H1 (cell line): Measurements from ENCODE around the gene CMIP. TPM values are rescaled to one million over a fixed set of nuclear protein-coding genes. Genes with fewer than 3 reads are reported as not detected.

Source experiments
- CTCF ChIA-PET: fragments of 300-600 bp; sonication (Branson Sonifier 250); formaldehyde crosslinking; loops from one replicate; lab custom pipeline; 2021; ENCODE audit not compliant: partially characterized antibody; lab: Charles Lee
- POLR2A ChIA-PET: fragments of 300-600 bp; sonication (Branson Sonifier 250); formaldehyde crosslinking; loops from one replicate; lab custom pipeline; 2021; ENCODE audit warnings: inconsistent platforms; ENCODE audit not compliant: partially characterized antibody; lab: Charles Lee
- DNase-seq, 2 experiments: peaks; one replicate each; pipeline versions ENCODE4 v3.0.0 to v3.0.0-alpha.2; 2010 to 2022; ENCODE audit warnings: low spot score in 2 of 2, low read depth in 1 of 2, mixed read lengths in 1 of 2
- FAIRE-seq: peaks from 2 replicates; lab custom pipeline; 2011; peaks lifted over from hg19 to GRCh38; lab: Jason Lieb, UNC
- H2AFZ ChIP-seq: 2 replicates; pipeline ENCODE4 v1.8.1; 2012; ENCODE audit warnings: low read length, inconsistent platforms
- H2AK5ac ChIP-seq: 2 replicates; pipeline ENCODE4 v1.6.1; 2013; ENCODE audit warnings: low read depth, low read length
- H2BK120ac ChIP-seq: replicated peaks from 2 replicates; pipeline ENCODE3; 2013; ENCODE audit warnings: low read depth, low read length, inconsistent platforms
- H2BK12ac ChIP-seq: 2 replicates; pipeline ENCODE4 v1.6.1; 2013; ENCODE audit warnings: low read depth, low read length
- H2BK15ac ChIP-seq: 2 replicates; pipeline ENCODE4 v1.6.1; 2013; ENCODE audit warnings: low read length
- H2BK20ac ChIP-seq: 2 replicates; pipeline ENCODE4 v1.6.1; 2013; ENCODE audit warnings: low read length
- H2BK5ac ChIP-seq: 2 replicates; pipeline ENCODE4 v1.6.1; 2013; ENCODE audit warnings: low read depth, low read length
- H3K14ac ChIP-seq: 2 replicates; pipeline ENCODE4 v1.6.1; 2013; ENCODE audit warnings: inconsistent platforms; ENCODE audit not compliant: insufficient read length
- H3K18ac ChIP-seq: 2 replicates; pipeline ENCODE4 v1.6.1; 2013; ENCODE audit warnings: low read length; ENCODE audit errors: extremely low read depth
- H3K23ac ChIP-seq: 2 replicates; pipeline ENCODE4 v1.6.1; 2013; ENCODE audit warnings: inconsistent platforms; ENCODE audit not compliant: insufficient read length
- H3K23me2 ChIP-seq: 2 replicates; pipeline ENCODE4 v1.6.1; 2013; ENCODE audit warnings: low read depth, low read length
- H3K27ac ChIP-seq: 2 replicates; pipeline ENCODE4 v1.6.1; 2011; ENCODE audit warnings: low read depth, low read length, inconsistent platforms
- H3K27me3 ChIP-seq, 4 experiments: replicated peaks in 1 of 4; 1 replicate in 1 of 4; 2 replicates in 3 of 4; pipeline versions ENCODE4 v1.6.1 to v1.8.1; 2011 to 2013; ENCODE audit warnings: low read length in 3 of 4, mild to moderate bottlenecking in 3 of 4, inconsistent platforms in 2 of 4, mixed read lengths in 2 of 4, moderate library complexity in 1 of 4; ENCODE audit not compliant: control insufficient read depth in 3 of 4, insufficient read depth in 3 of 4; ENCODE audit errors: extremely low read depth in 1 of 4
- H3K36me3 ChIP-seq, 4 experiments: 2 replicates each; pipeline versions ENCODE4 v1.6.1 to v1.8.1; 2011 to 2013; ENCODE audit warnings: mild to moderate bottlenecking in 4 of 4, low read length in 3 of 4, moderate library complexity in 2 of 4, control low read depth in 1 of 4, inconsistent platforms in 1 of 4; ENCODE audit not compliant: insufficient read depth in 4 of 4, control insufficient read depth in 2 of 4
- H3K4ac ChIP-seq: replicated peaks from 2 replicates; pipeline ENCODE3; 2013; ENCODE audit warnings: low read length, low read depth, mixed read lengths, inconsistent platforms; ENCODE audit not compliant: insufficient read length
- H3K4me1 ChIP-seq, 4 experiments: replicated peaks in 1 of 4; 1 replicate in 1 of 4; 2 replicates in 3 of 4; pipeline versions ENCODE4 v1.6.1 to v1.8.1; 2011 to 2013; ENCODE audit warnings: low read length in 3 of 4, inconsistent platforms in 2 of 4, mixed read lengths in 1 of 4; ENCODE audit not compliant: insufficient read depth in 4 of 4, control insufficient read depth in 3 of 4
- H3K4me2 ChIP-seq, 2 experiments: 2 replicates each; pipeline versions ENCODE4 v1.6.1 to v1.8.1; 2011 to 2013; ENCODE audit warnings: low read depth in 2 of 2, low read length in 2 of 2, control low read depth in 1 of 2, inconsistent platforms in 1 of 2, mild to moderate bottlenecking in 1 of 2; ENCODE audit not compliant: insufficient read depth in 1 of 2
- H3K4me3 ChIP-seq, 4 experiments: fragments of 200-600, 300-600 bp in 1 of 4; sonication (generic), shearing (Covaris generic), sonication (Bioruptor Twin) in 1 of 4; 2 replicates each; pipeline versions ENCODE4 v1.5.1 to v1.8.1; 2011 to 2016; ENCODE audit warnings: low read length in 4 of 4, low read depth in 3 of 4, control low read depth in 2 of 4, inconsistent platforms in 2 of 4, mild to moderate bottlenecking in 2 of 4, mixed read lengths in 1 of 4, moderate library complexity in 1 of 4; ENCODE audit not compliant: insufficient read depth in 2 of 4; ENCODE audit errors: extremely low read depth in 1 of 4
- H3K56ac ChIP-seq: replicated peaks from 2 replicates; pipeline ENCODE3; 2013; ENCODE audit warnings: low read depth, mild to moderate bottlenecking, mixed read lengths, low read length, inconsistent platforms; ENCODE audit not compliant: insufficient read length
- H3K79me1 ChIP-seq: 2 replicates; pipeline ENCODE4 v1.6.1; 2013; ENCODE audit warnings: low read depth, low read length, control low read depth
- H3K79me2 ChIP-seq, 2 experiments: 2 replicates each; pipeline versions ENCODE4 v1.6.1 to v1.8.1; 2012 to 2013; ENCODE audit warnings: low read length in 2 of 2, mild to moderate bottlenecking in 2 of 2, inconsistent platforms in 1 of 2; ENCODE audit not compliant: insufficient read depth in 2 of 2, control insufficient read depth in 1 of 2
- H3K9ac ChIP-seq, 4 experiments: replicated peaks in 1 of 4; 1 replicate in 1 of 4; 2 replicates in 3 of 4; pipeline versions ENCODE4 v1.6.1 to v1.8.1; 2011 to 2013; ENCODE audit warnings: low read depth in 3 of 4, low read length in 3 of 4, control low read depth in 2 of 4, mild to moderate bottlenecking in 2 of 4, moderate library complexity in 2 of 4, inconsistent platforms in 1 of 4; ENCODE audit errors: extremely low read depth in 1 of 4
- H3K9me3 ChIP-seq, 2 experiments: 2 replicates each; pipeline versions ENCODE4 v1.6.1 to v1.8.1; 2012 to 2013; ENCODE audit warnings: mild to moderate bottlenecking in 2 of 2, moderate library complexity in 2 of 2, control low read depth in 1 of 2, inconsistent platforms in 1 of 2, low read depth in 1 of 2, low read length in 1 of 2, mixed read lengths in 1 of 2; ENCODE audit not compliant: insufficient read depth in 2 of 2
- H4K20me1 ChIP-seq, 2 experiments: replicated peaks in 1 of 2; 2 replicates each; pipeline versions ENCODE3 to v1.8.1; 2011 to 2013; ENCODE audit warnings: inconsistent platforms in 2 of 2, low read length in 2 of 2, mild to moderate bottlenecking in 1 of 2; ENCODE audit not compliant: insufficient read depth in 2 of 2, control insufficient read depth in 1 of 2
- H4K5ac ChIP-seq: 2 replicates; pipeline ENCODE4 v1.6.1; 2013; ENCODE audit warnings: low read length, low read depth, mixed read lengths, inconsistent platforms; ENCODE audit not compliant: insufficient read length
- H4K8ac ChIP-seq: 2 replicates; pipeline ENCODE4 v1.8.0; 2013; ENCODE audit warnings: mild to moderate bottlenecking, moderate library complexity, low read length, inconsistent platforms; ENCODE audit not compliant: insufficient read depth; ENCODE audit errors: extremely low read depth
- H4K91ac ChIP-seq: replicated peaks from 2 replicates; pipeline ENCODE3; 2013; ENCODE audit warnings: low read length, mixed read lengths, inconsistent platforms; ENCODE audit not compliant: insufficient read length
- CBX8 ChIP-seq: fragments of 300-800, 300-1000 bp; sonication (generic); IDR thresholded peaks from 2 replicates; pipeline ENCODE4 v1.7.1; 2016; ENCODE audit warnings: low read depth, low read length, borderline replicate concordance
- CEBPB ChIP-seq: IDR thresholded peaks from 2 replicates; pipeline ENCODE4 v1.6.1; 2012; ENCODE audit warnings: low read depth, low read length
- EP300 ChIP-seq, 2 experiments: IDR thresholded peaks; 1 replicate in 1 of 2; 2 replicates in 1 of 2; pipeline ENCODE4 v1.6.1; 2011 to 2012; ENCODE audit warnings: low read depth in 2 of 2, low read length in 2 of 2, mild to moderate bottlenecking in 2 of 2, borderline replicate concordance in 1 of 2, inconsistent platforms in 1 of 2, moderate library complexity in 1 of 2
- POLR2AphosphoS5 ChIP-seq: IDR thresholded peaks from 2 replicates; pipeline ENCODE4 v1.6.1; 2011; ENCODE audit warnings: low read depth, low read length
- POU5F1 ChIP-seq: IDR thresholded peaks from 2 replicates; pipeline ENCODE4 v1.6.1; 2011; ENCODE audit warnings: low read depth, mild to moderate bottlenecking, low read length, moderate library complexity
- RBBP5 ChIP-seq: IDR thresholded peaks from 2 replicates; pipeline ENCODE4 v1.7.1; 2012; ENCODE audit warnings: low read depth, mild to moderate bottlenecking, inconsistent platforms, low read length, moderate library complexity, borderline replicate concordance
- WGBS, 2 experiments: shearing (Covaris generic) in 1 of 2; methylation state at CpG; one replicate each; pipeline versions ENCODE4 v1.1.6 to v1.1.7; 2013 to 2015; ENCODE audit warnings: low lambda C conversion rate in 2 of 2, mixed read lengths in 2 of 2, inconsistent platforms in 1 of 2, low coverage in 1 of 2, missing lambda C conversion rate in 1 of 2; ENCODE audit not compliant: insufficient replicate concordance in 2 of 2, insufficient coverage in 1 of 2, insufficient read length in 1 of 2; ENCODE audit errors: extremely low coverage in 1 of 2, missing lambda C conversion rate in 1 of 2; 5-methylcytosine and 5-hydroxymethylcytosine counted together
- polyA plus RNA-seq, 7 experiments: library from polyadenylated mRNA; depleted of rRNA in 3 of 7; stranded (reverse) in 5 of 7; unstranded in 2 of 7; fragments of >200 nt in 5 of 7; fragments of 200-250 nt in 2 of 7; gene quantifications; 1 replicate in 5 of 7; 2 replicates in 1 of 7; 4 replicates in 1 of 7; pipeline versions ENCODE4 v1.2.1 to v1.2.3, GENCODE V29; 2011 to 2013; ENCODE audit warnings: missing spikeins in 2 of 7, mixed read lengths in 2 of 7
- total RNA-seq: library from RNA; stranded (reverse); fragmentation: NEBNext Ultra II Directional; extraction: Animal tissue kit (Norgen Biotek cat#: 25700); gene quantifications from 2 replicates; pipeline ENCODE4 v1.2.1, GENCODE V29; 2021
- TF ChIP-seq, protein P1 (sequence below): IDR thresholded peaks from 2 replicates; pipeline ENCODE4 v1.6.1; 2011; ENCODE audit warnings: low read length, improper control_type of control experiment
- TF ChIP-seq, protein P2 (sequence below): IDR thresholded peaks from 2 replicates; pipeline ENCODE4 v1.6.1; 2012; ENCODE audit warnings: low read length, inconsistent platforms

Gene CMIP
- total and polyA plus RNA-seq, 2 of the 8 experiments (the other 6 are each of a cell fraction or from before 2014, with no cell fraction given), result 7.9 to 53.2 TPM

DNA sequence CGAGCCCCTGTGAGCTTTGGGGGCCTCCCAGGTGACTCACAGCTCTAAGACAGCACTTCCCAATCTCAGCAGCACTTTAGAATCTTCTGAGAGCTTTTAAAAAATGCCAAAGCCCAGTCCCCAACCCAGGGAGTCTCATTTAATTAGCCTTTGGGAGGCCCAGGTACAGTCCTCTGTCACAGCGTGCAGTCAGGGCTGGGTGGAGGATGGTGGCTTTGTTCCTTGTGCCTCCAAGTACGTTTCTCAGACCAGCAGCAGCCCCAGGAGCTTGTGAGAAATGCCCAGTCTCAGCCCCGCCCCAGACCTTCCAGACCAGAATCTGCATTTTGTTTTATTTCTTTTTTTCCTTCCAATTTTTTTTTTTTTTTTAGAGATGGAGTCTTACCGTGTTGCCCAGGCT, 27.4 kb upstream of the CMIP start:
- no peak for TF ChIP-seq CBX8
- TF ChIP-seq RBBP5, result no peak
- TF ChIP-seq, protein P1, sequence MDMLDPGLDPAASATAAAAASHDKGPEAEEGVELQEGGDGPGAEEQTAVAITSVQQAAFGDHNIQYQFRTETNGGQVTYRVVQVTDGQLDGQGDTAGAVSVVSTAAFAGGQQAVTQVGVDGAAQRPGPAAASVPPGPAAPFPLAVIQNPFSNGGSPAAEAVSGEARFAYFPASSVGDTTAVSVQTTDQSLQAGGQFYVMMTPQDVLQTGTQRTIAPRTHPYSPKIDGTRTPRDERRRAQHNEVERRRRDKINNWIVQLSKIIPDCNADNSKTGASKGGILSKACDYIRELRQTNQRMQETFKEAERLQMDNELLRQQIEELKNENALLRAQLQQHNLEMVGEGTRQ, result no peak
- TF ChIP-seq, protein P2, sequence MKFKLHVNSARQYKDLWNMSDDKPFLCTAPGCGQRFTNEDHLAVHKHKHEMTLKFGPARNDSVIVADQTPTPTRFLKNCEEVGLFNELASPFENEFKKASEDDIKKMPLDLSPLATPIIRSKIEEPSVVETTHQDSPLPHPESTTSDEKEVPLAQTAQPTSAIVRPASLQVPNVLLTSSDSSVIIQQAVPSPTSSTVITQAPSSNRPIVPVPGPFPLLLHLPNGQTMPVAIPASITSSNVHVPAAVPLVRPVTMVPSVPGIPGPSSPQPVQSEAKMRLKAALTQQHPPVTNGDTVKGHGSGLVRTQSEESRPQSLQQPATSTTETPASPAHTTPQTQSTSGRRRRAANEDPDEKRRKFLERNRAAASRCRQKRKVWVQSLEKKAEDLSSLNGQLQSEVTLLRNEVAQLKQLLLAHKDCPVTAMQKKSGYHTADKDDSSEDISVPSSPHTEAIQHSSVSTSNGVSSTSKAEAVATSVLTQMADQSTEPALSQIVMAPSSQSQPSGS, result no peak
- TF ChIP-seq CEBPB, result no peak
- TF ChIP-seq EP300 (IDR thresholded peaks at IDR 0.05; ENCODE audit: borderline replicate concordance in 1 of 2, low read depth in 2 of 2, low read length in 2 of 2), result no peak
- no peak for TF ChIP-seq POLR2AphosphoS5
- no peak for TF ChIP-seq POU5F1
- TF ChIP-seq, all 59 proteins: peak for 0
- Histone ChIP-seq H3K79me1 (no peaks in the 10 kb centered on the region), H3K4ac (no peak overlapping the region), H3K23me2 (peaks cover 1% of the 10 kb centered on the region; the same call in 1 of the 2 replicates), H4K8ac (no peak overlapping the region), H3K36me3 (no peaks in the 10 kb centered on the region), H4K91ac (no peak overlapping the region), H3K9ac (no peak overlapping the region), H3K79me2 (no peaks in the 10 kb centered on the region), H3K27me3 (no peaks in the 10 kb centered on the region), H3K18ac (no peak overlapping the region), H2AFZ (no peak overlapping the region), H3K56ac (no peak overlapping the region), H3K27ac (no peak overlapping the region), H3K14ac (no peak overlapping the region), H3K9me3 (no peaks in the 10 kb centered on the region), H2AK5ac (no peak overlapping the region), H2BK5ac (no peak overlapping the region), H2BK20ac (no peak overlapping the region), H3K4me1 (peaks cover 0 to 10% (median 4%) of the 10 kb centered on the region in 4 experiments; a peak in 6 of 7 replicates), H3K4me3 (no peak overlapping the region), H2BK120ac (no peak overlapping the region), H2BK15ac (no peak overlapping the region), H2BK12ac (no peak overlapping the region), H4K20me1 (no peaks in the 10 kb centered on the region), H4K5ac (no peak overlapping the region), H3K4me2 (no peak overlapping the region), H3K23ac (no peak overlapping the region)
- no peak for DNase-seq
- CTCF ChIA-PET, result interaction anchor here (0.6 to 4.0 kb wide), 6 partner anchors 10 to 384 kb away, joined by 3 to 30 read pairs (median 4); no protein-coding TSS in a partner anchor
- FAIRE-seq, result no peak
- 84% methylated on average over 5 of the region's 5 CpGs; no CpG with 5 or more reads in 1 of the 2 experiments for WGBS, 2 experiments
- POLR2A ChIA-PET, result interaction anchor here (0.9 to 1.2 kb wide), 3 partner anchors 10 to 80 kb away, joined by 3 read pairs; no protein-coding TSS in a partner anchor
